Hepatocyte (in vitro differentiated cells): ENCODE data around the gene LSR. TPM values are rescaled to one million over a fixed set of nuclear protein-coding genes. Genes with fewer than 3 reads are reported as not detected.

ENCODE experiments used
- DNase-seq: peaks from one replicate; pipeline ENCODE4 v3.0.0-alpha.2; 2016; ENCODE audit warnings: low spot score
- H2AFZ ChIP-seq: fragments of 200-600 bp; sonication (generic); 2 replicates; pipeline ENCODE4 v1.6.0; 2016; ENCODE audit warnings: antibody characterized with exemption, mild to moderate bottlenecking
- H3K27ac ChIP-seq: fragments of 200-600 bp; sonication (generic); 2 replicates; pipeline ENCODE4 v1.5.1; 2016; ENCODE audit warnings: mild to moderate bottlenecking
- H3K27me3 ChIP-seq: fragments of 200-600 bp; sonication (generic); 2 replicates; pipeline ENCODE4 v1.6.1; 2016
- H3K36me3 ChIP-seq: fragments of 200-600 bp; sonication (generic); replicated peaks from 2 replicates; pipeline ENCODE4 v1.5.1; 2016; ENCODE audit warnings: low read depth; ENCODE audit not compliant: insufficient read depth
- H3K4me1 ChIP-seq: fragments of 200-600 bp; sonication (generic); 2 replicates; pipeline ENCODE4 v1.5.1; 2016; ENCODE audit warnings: mild to moderate bottlenecking, moderate library complexity; ENCODE audit not compliant: insufficient read depth
- H3K4me2 ChIP-seq: fragments of 200-600 bp; sonication (generic); 2 replicates; pipeline ENCODE4 v1.6.0; 2016
- H3K4me3 ChIP-seq: fragments of 200-600 bp; sonication (generic); 2 replicates; pipeline ENCODE4 v1.5.1; 2016; ENCODE audit warnings: mild to moderate bottlenecking
- H3K79me2 ChIP-seq: fragments of 200-600 bp; sonication (generic); 2 replicates; pipeline ENCODE4 v1.6.0; 2017; ENCODE audit warnings: mild to moderate bottlenecking
- H3K9me2 ChIP-seq: fragments of 200-600 bp; sonication (generic); replicated peaks from 2 replicates; pipeline ENCODE4 v1.6.0; 2017; ENCODE audit warnings: mild to moderate bottlenecking; ENCODE audit not compliant: insufficient read depth
- H3K9me3 ChIP-seq: fragments of 200-600 bp; sonication (generic); 2 replicates; pipeline ENCODE4 v1.5.1; 2016; ENCODE audit warnings: low read depth, mild to moderate bottlenecking
- H4K20me1 ChIP-seq: fragments of 200-600 bp; sonication (generic); 2 replicates; pipeline ENCODE4 v1.6.0; 2016; ENCODE audit warnings: mild to moderate bottlenecking; ENCODE audit not compliant: insufficient read depth, poor library complexity, severe bottlenecking
- CTCF ChIP-seq: fragments of 200-600 bp; sonication (generic); IDR thresholded peaks from 2 replicates; pipeline ENCODE4 v1.5.1; 2016; ENCODE audit warnings: antibody characterized with exemption, mild to moderate bottlenecking; ENCODE audit not compliant: poor library complexity
- EZH2 ChIP-seq: fragments of 200-600 bp; sonication (generic); IDR thresholded peaks from 2 replicates; pipeline ENCODE4 v1.6.1; 2016; ENCODE audit warnings: antibody characterized with exemption, mild to moderate bottlenecking, borderline replicate concordance
- EZH2phosphoT487 ChIP-seq: fragments of 200-600 bp; sonication (generic); IDR thresholded peaks from one replicate; pipeline ENCODE4 v1.6.1; 2018; ENCODE audit warnings: antibody characterized with exemption, mild to moderate bottlenecking, low read depth, moderate library complexity; ENCODE audit not compliant: unreplicated experiment, severe bottlenecking
- WGBS: methylation state at CpG from one replicate; pipeline ENCODE4 v1.1.6; 2016; ENCODE audit warnings: low lambda C conversion rate; ENCODE audit errors: missing lambda C conversion rate; 5-methylcytosine and 5-hydroxymethylcytosine counted together
- polyA plus RNA-seq: library from polyadenylated mRNA; unstranded; fragments of >200 nt; fragmentation: Nextera tagmentation; extraction: Ambion mirVana; gene quantifications from 2 replicates; pipeline ENCODE4 v1.2.1, GENCODE V29; 2016
- total RNA-seq: library from RNA; depleted of rRNA; stranded (reverse); fragments of >200 nt; gene quantifications from 2 replicates; pipeline ENCODE4 v1.2.3, GENCODE V29; 2014

LSR gene
- total and polyA plus RNA-seq, 2 experiments from 2014 or later, result 89.9 to 296 TPM

- H3K27me3 ChIP-seq, result no peaks in the 10 kb centered on the region
- H3K4me1 ChIP-seq, result peaks cover 27% of the 10 kb centered on the region
- TF ChIP-seq EZH2 (no peak), CTCF (no peak), EZH2phosphoT487 (no peak)
- no peaks in the 10 kb centered on the region for H3K79me2 ChIP-seq
- no peak overlapping the region for H2AFZ ChIP-seq
- no peak for DNase-seq
- H3K9me2 ChIP-seq, result no peaks in the 10 kb centered on the region
- H3K4me2 ChIP-seq, result no peak overlapping the region
- no peaks in the 10 kb centered on the region for H3K9me3 ChIP-seq
- WGBS, result 90% methylated on average over 10 of the region's 10 CpGs
- H3K27ac ChIP-seq, result no peak overlapping the region
- H4K20me1 ChIP-seq, result no peaks in the 10 kb centered on the region
- H3K36me3 ChIP-seq, result no peaks in the 10 kb centered on the region
- H3K4me3 ChIP-seq, result no peak overlapping the region
Observed at GRCh38 chr19:35310811-35311465, 62.1 kb downstream of the LSR start.

GRCh38 chr19:35311901-35312665 is 63.3 kb downstream of the LSR start:
- WGBS, result 84% methylated on average over 20 of the region's 21 CpGs
- TF ChIP-seq EZH2 (no peak), EZH2phosphoT487 (no peak), CTCF (no peak)

GRCh38 chr19:35313587-35313986 is 64.8 kb downstream of the LSR start:
- H3K9me2 ChIP-seq, result no peaks in the 10 kb centered on the region
- WGBS, result 73% methylated on average over 6 of the region's 7 CpGs

More at GRCh38 chr19:35311901-35312665, 63.3 kb downstream of the LSR start:
- peaks cover 31% of the 10 kb centered on the region for H3K4me1 ChIP-seq
- no peaks in the 10 kb centered on the region for H3K9me3 ChIP-seq
- DNase-seq, result no peak
- no peak overlapping the region for H3K4me3 ChIP-seq
- H3K36me3 ChIP-seq, result no peaks in the 10 kb centered on the region
- H3K27ac ChIP-seq, result no peak overlapping the region
- H3K9me2 ChIP-seq, result no peaks in the 10 kb centered on the region
- no peaks in the 10 kb centered on the region for H3K79me2 ChIP-seq
- no peak overlapping the region for H2AFZ ChIP-seq
- H3K27me3 ChIP-seq, result no peaks in the 10 kb centered on the region
- H4K20me1 ChIP-seq, result no peaks in the 10 kb centered on the region
- no peak overlapping the region for H3K4me2 ChIP-seq

More at GRCh38 chr19:35313587-35313986, 64.8 kb downstream of the LSR start:
- no peak overlapping the region for H3K4me3 ChIP-seq
- no peaks in the 10 kb centered on the region for H4K20me1 ChIP-seq
- H3K4me2 ChIP-seq, result no peak overlapping the region
- DNase-seq, result no peak
- H3K27ac ChIP-seq, result no peak overlapping the region
- H3K36me3 ChIP-seq, result no peaks in the 10 kb centered on the region
- TF ChIP-seq EZH2 (no peak), CTCF (no peak), EZH2phosphoT487 (no peak)
- no peak overlapping the region for H2AFZ ChIP-seq
- H3K4me1 ChIP-seq, result peaks cover 25% of the 10 kb centered on the region
- H3K79me2 ChIP-seq, result no peaks in the 10 kb centered on the region
- H3K27me3 ChIP-seq, result no peaks in the 10 kb centered on the region
- no peaks in the 10 kb centered on the region for H3K9me3 ChIP-seq
